ENCODE data around the gene PCYT1A.

DNA sequence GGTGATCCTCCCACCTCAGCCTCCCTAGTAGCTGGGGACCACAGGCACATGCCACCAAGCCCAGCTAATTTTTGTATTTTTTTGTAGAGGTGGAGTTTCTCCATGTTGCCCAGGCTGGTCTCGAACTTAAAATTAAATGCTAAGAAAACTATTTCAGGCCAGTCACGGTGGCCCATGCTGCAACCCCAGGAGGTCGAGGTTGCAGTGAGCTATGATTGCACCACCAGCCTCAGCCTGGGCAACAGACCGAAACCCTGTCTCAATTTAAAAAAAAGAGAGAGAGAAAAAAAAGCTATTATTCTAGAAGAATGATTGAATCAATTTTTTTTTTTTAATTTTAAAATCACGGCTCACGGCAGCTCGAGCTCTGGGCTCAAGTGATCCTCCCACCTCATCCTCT is 66.5 kb downstream of the PCYT1A start:
- TF ChIP-seq, protein P1, sequence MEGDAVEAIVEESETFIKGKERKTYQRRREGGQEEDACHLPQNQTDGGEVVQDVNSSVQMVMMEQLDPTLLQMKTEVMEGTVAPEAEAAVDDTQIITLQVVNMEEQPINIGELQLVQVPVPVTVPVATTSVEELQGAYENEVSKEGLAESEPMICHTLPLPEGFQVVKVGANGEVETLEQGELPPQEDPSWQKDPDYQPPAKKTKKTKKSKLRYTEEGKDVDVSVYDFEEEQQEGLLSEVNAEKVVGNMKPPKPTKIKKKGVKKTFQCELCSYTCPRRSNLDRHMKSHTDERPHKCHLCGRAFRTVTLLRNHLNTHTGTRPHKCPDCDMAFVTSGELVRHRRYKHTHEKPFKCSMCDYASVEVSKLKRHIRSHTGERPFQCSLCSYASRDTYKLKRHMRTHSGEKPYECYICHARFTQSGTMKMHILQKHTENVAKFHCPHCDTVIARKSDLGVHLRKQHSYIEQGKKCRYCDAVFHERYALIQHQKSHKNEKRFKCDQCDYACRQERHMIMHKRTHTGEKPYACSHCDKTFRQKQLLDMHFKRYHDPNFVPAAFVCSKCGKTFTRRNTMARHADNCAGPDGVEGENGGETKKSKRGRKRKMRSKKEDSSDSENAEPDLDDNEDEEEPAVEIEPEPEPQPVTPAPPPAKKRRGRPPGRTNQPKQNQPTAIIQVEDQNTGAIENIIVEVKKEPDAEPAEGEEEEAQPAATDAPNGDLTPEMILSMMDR (conservative IDR thresholded peaks at IDR 0.05; ENCODE audit: low read depth, low read length) = no peak
- no peak for TF ChIP-seq EZH2 (IDR thresholded peaks at IDR 0.05; ENCODE audit: low read length, unreplicated experiment)
